HUES6 (cell line): ENCODE results near the gene MFAP4.

ENCODE experiments used
- H3K27ac ChIP-seq: 2 replicates; pipeline ENCODE4 v1.7.0; 2013; ENCODE audit warnings: low read depth, mild to moderate bottlenecking, low read length, inconsistent platforms
- H3K27me3 ChIP-seq: 2 replicates; pipeline ENCODE4 v1.6.1; 2013; ENCODE audit warnings: low read length; ENCODE audit not compliant: control insufficient read depth, insufficient read depth
- H3K36me3 ChIP-seq: 2 replicates; pipeline ENCODE4 v1.6.1; 2013; ENCODE audit warnings: low read length; ENCODE audit not compliant: control insufficient read depth, insufficient read depth
- H3K4me1 ChIP-seq: 2 replicates; pipeline ENCODE4 v1.6.1; 2013; ENCODE audit warnings: low read length; ENCODE audit not compliant: control insufficient read depth, insufficient read depth
- H3K4me3 ChIP-seq: 2 replicates; pipeline ENCODE4 v1.5.1; 2013; ENCODE audit warnings: low read depth, low read length
- H3K9ac ChIP-seq: one replicate; pipeline ENCODE4 v1.6.1; 2013; ENCODE audit warnings: mild to moderate bottlenecking, low read length
- H3K9me3 ChIP-seq: 2 replicates; pipeline ENCODE4 v1.6.1; 2013; ENCODE audit warnings: low read depth, low read length; ENCODE audit not compliant: control insufficient read depth, insufficient read depth

MFAP4 gene

GRCh38 chr17:19386974-19387920, at the start of gene MFAP4:
Gene MFAP4, minus strand, starts transcription at chr17:19387190. Its CDS starts 35 bp downstream, at chr17:19387155.
- peak within 1 kb of the TSS; percentile 23; the same call in 1 of the 2 replicates for H3K4me3 ChIP-seq
- H3K36me3 ChIP-seq, result peaks cover 38% of the 10 kb centered on the region
- peaks cover 49% of the 10 kb centered on the region for H3K4me1 ChIP-seq
- no peaks in the 10 kb centered on the region for H3K9me3 ChIP-seq
- H3K27me3 ChIP-seq, result no peaks in the 10 kb centered on the region
- H3K9ac ChIP-seq, result peak within 1 kb of the TSS; percentile 47
- peak within 1 kb of the TSS; percentile 72 for H3K27ac ChIP-seq

- Histone ChIP-seq H3K36me3 (no peaks in the 10 kb centered on the region), H3K4me1 (peaks cover 40% of the 10 kb centered on the region), H3K27me3 (no peaks in the 10 kb centered on the region), H3K4me3 (no peak overlapping the region), H3K9me3 (no peaks in the 10 kb centered on the region), H3K27ac (peak overlapping the region; percentile 44; the same call in 1 of the 2 replicates), H3K9ac (peak overlapping the region; percentile 22)
These were observed 46.8 kb upstream of the MFAP4 start for GRCh38 chr17:19433727-19434340.

- no peaks in the 10 kb centered on the region for H3K27me3 ChIP-seq
- H3K4me3 ChIP-seq, result no peak overlapping the region
- H3K27ac ChIP-seq, result peak overlapping the region; percentile 44; the same call in 1 of the 2 replicates
These were observed 46.3 kb upstream of the MFAP4 start for GRCh38 chr17:19433255-19433654.

GRCh38 chr17:19431691-19432090, 44.7 kb upstream of the MFAP4 start:
- no peak overlapping the region for H3K4me3 ChIP-seq
- no peak overlapping the region for H3K9ac ChIP-seq
- no peaks in the 10 kb centered on the region for H3K27me3 ChIP-seq
- H3K9me3 ChIP-seq, result no peaks in the 10 kb centered on the region
- peaks cover 36% of the 10 kb centered on the region for H3K4me1 ChIP-seq
- no peaks in the 10 kb centered on the region for H3K36me3 ChIP-seq
- no peak overlapping the region for H3K27ac ChIP-seq

More at GRCh38 chr17:19433255-19433654, 46.3 kb upstream of the MFAP4 start:
- peaks cover 40% of the 10 kb centered on the region for H3K4me1 ChIP-seq
- H3K36me3 ChIP-seq, result no peaks in the 10 kb centered on the region
- H3K9me3 ChIP-seq, result no peaks in the 10 kb centered on the region
- H3K9ac ChIP-seq, result peak overlapping the region; percentile 22

- H3K36me3 ChIP-seq, result no peaks in the 10 kb centered on the region
- no peaks in the 10 kb centered on the region for H3K27me3 ChIP-seq
- no peak overlapping the region for H3K4me3 ChIP-seq
- H3K4me1 ChIP-seq, result peaks cover 13% of the 10 kb centered on the region
- H3K9ac ChIP-seq, result no peak overlapping the region
- 0 out of 2 replicates have a peak overlapping the region, but pooled peaks have one; percentile 12 for H3K27ac ChIP-seq
- no peaks in the 10 kb centered on the region for H3K9me3 ChIP-seq
These were observed 39.6 kb upstream of the MFAP4 start for GRCh38 chr17:19426631-19427030.

- H3K4me1 ChIP-seq, result peaks cover 13% of the 10 kb centered on the region
- H3K27ac ChIP-seq, result no peak overlapping the region
- no peaks in the 10 kb centered on the region for H3K27me3 ChIP-seq
- H3K4me3 ChIP-seq, result no peak overlapping the region
- no peaks in the 10 kb centered on the region for H3K36me3 ChIP-seq
- no peak overlapping the region for H3K9ac ChIP-seq
- H3K9me3 ChIP-seq, result no peaks in the 10 kb centered on the region
These were observed 38.2 kb upstream of the MFAP4 start for GRCh38 chr17:19424934-19425868.

- no peaks in the 10 kb centered on the region for H3K9me3 ChIP-seq
These were observed 34.9 kb upstream of the MFAP4 start for GRCh38 chr17:19421926-19422325.

GRCh38 chr17:19421219-19421618, 34.2 kb upstream of the MFAP4 start:
- peaks cover 5% of the 10 kb centered on the region for H3K4me1 ChIP-seq
- H3K27ac ChIP-seq, result no peak overlapping the region
- H3K9me3 ChIP-seq, result no peaks in the 10 kb centered on the region
- H3K27me3 ChIP-seq, result no peaks in the 10 kb centered on the region
- no peak overlapping the region for H3K4me3 ChIP-seq
- H3K36me3 ChIP-seq, result no peaks in the 10 kb centered on the region
- H3K9ac ChIP-seq, result no peak overlapping the region

More at GRCh38 chr17:19421926-19422325, 34.9 kb upstream of the MFAP4 start:
- H3K36me3 ChIP-seq, result no peaks in the 10 kb centered on the region
- no peak overlapping the region for H3K9ac ChIP-seq
- H3K27me3 ChIP-seq, result no peaks in the 10 kb centered on the region
- H3K4me1 ChIP-seq, result peaks cover 12% of the 10 kb centered on the region
- no peak overlapping the region for H3K4me3 ChIP-seq
- H3K27ac ChIP-seq, result no peak overlapping the region

- Histone ChIP-seq H3K9me3 (no peaks in the 10 kb centered on the region), H3K4me3 (no peak overlapping the region), H3K9ac (no peak overlapping the region), H3K4me1 (peaks cover 3% of the 10 kb centered on the region; the same call in 1 of the 2 replicates), H3K27ac (no peak overlapping the region), H3K36me3 (no peaks in the 10 kb centered on the region), H3K27me3 (no peaks in the 10 kb centered on the region)
These were observed 31.4 kb upstream of the MFAP4 start for GRCh38 chr17:19418251-19418992.

- Histone ChIP-seq H3K27me3 (no peaks in the 10 kb centered on the region), H3K9ac (no peak overlapping the region), H3K36me3 (no peaks in the 10 kb centered on the region), H3K9me3 (no peaks in the 10 kb centered on the region), H3K4me1 (peaks cover 3% of the 10 kb centered on the region; the same call in 1 of the 2 replicates), H3K4me3 (no peak overlapping the region), H3K27ac (no peak overlapping the region)
These were observed 30.6 kb upstream of the MFAP4 start for GRCh38 chr17:19417611-19418010.
